Esophagus squamous epithelium (tissue), 5 donors: ENCODE measurements around the gene RNU11. TPM values are rescaled to one million over a fixed set of nuclear protein-coding genes. Genes with fewer than 3 reads are reported as not detected.

Experiments used
- DNase-seq: peaks from one replicate; lab custom pipeline; 2025; lab: John Stamatoyannopoulos, UW
- H3K27ac ChIP-seq, 4 donors: fragments of 200-600 bp; sonication (generic); one replicate each; pipeline ENCODE4 v1.5.1; 2016 to 2019; ENCODE audit warnings: mild to moderate bottlenecking in 1 of 4
- H3K27me3 ChIP-seq, 4 donors: fragments of 200-600 bp; sonication (generic); 1 replicate in 3 of 4; 2 replicates in 1 of 4; pipeline versions ENCODE4 v1.5.1 to v1.6.0; 2017 to 2021; ENCODE audit warnings: antibody characterized with exemption in 1 of 4
- H3K36me3 ChIP-seq, 3 donors: fragments of 200-600 bp; sonication (generic); one replicate each; pipeline ENCODE4 v1.5.1; 2016 to 2019
- H3K4me1 ChIP-seq, 3 donors: fragments of 200-600 bp; sonication (generic); one replicate each; pipeline ENCODE4 v1.5.1; 2017 to 2019
- H3K4me3 ChIP-seq, 4 donors: fragments of 200-600 bp; sonication (generic); 1 replicate in 3 of 4; 2 replicates in 1 of 4; pipeline ENCODE4 v1.5.1; 2016 to 2019; ENCODE audit warnings: mild to moderate bottlenecking in 2 of 4, moderate library complexity in 1 of 4
- H3K9me3 ChIP-seq, 3 donors: fragments of 200-600 bp; sonication (generic); one replicate each; pipeline ENCODE4 v1.5.1; 2016 to 2019
- CTCF ChIP-seq, 6 experiments: fragments of 450-650 bp in 4 of 6; fragments of 200-600 bp in 2 of 6; sonication (generic) in 2 of 6; IDR thresholded peaks; one replicate each; pipeline ENCODE4 v1.5.1; 2016 to 2019; ENCODE audit warnings: antibody characterized with exemption in 6 of 6, mild to moderate bottlenecking in 4 of 6, moderate library complexity in 4 of 6
- POLR2A ChIP-seq, 4 donors: fragments of 450-650 bp; IDR thresholded peaks; one replicate each; pipeline ENCODE4 v1.6.1; 2017; ENCODE audit warnings: antibody characterized with exemption in 4 of 4, mild to moderate bottlenecking in 4 of 4, moderate library complexity in 3 of 4
- WGBS, 2 donors: methylation state at CpG; one replicate each; pipeline ENCODE4 v1.1.5; 2018; 5-methylcytosine and 5-hydroxymethylcytosine counted together
- intact Hi-C: fragments of 100-400 bp; cut with DNase I; formaldehyde crosslinking; loops from one replicate; pipeline ENCODE4 v1.15.0; 2022
- total RNA-seq, 4 donors: library from RNA; depleted of rRNA; stranded (reverse); fragments of >200 nt; gene quantifications; one replicate each; pipeline ENCODE4 v1.1.0, GENCODE V29; 2016
- donor health status: DM: yes; HTN: yes; CAD: no.

The RNU11 gene
- total RNA-seq, 4 donors from 2014 or later = not detected

GRCh38 chr1:28604962-28605361, 43.4 kb upstream of the RNU11 start:
- no peak for DNase-seq
- Histone ChIP-seq H3K4me1 (peaks cover 0 to 15% (median 5%) of the 10 kb centered on the region in 3 donors), H3K36me3 (peaks cover 16 to 87% (median 22%) of the 10 kb centered on the region in 3 donors), H3K9me3 (no peaks in the 10 kb centered on the region), H3K27ac (no peak overlapping the region), H3K27me3 (no peaks in the 10 kb centered on the region), H3K4me3 (no peak overlapping the region)
- 85 to 91% methylated on average over 4 to 6 of the region's 6 CpGs for WGBS, 2 donors
- intact Hi-C loops = loop anchor here (5.0 to 10.0 kb wide), 2 partner anchors 83 to 200 kb away; no protein-coding TSS in a partner anchor
- TF ChIP-seq CTCF (IDR thresholded peaks at IDR 0.05) (no peak), POLR2A (IDR thresholded peaks at IDR 0.05) (no peak)

DNA sequence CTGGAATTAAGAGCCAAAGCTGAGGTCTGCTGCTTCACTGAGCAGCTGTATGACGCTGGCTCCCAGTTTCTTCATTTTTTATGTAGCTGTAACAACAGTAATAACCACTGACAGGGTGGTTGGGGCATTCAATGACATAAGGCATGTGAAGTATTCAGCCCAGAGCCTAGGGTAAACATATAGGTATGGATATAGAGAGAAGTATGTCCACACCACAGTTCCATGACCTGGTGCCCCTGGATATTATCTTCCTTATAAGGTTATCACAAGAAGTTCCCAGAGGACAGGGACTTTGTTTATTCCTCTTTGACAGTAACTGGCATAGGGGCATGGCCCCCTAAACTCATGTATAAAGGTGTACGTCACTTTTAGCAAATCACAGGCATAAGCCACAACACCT, 41.6 kb upstream of the RNU11 start:
- Histone ChIP-seq H3K27me3 (no peaks in the 10 kb centered on the region), H3K4me3 (no peak overlapping the region), H3K27ac (no peak overlapping the region), H3K36me3 (peaks cover 16 to 95% (median 32%) of the 10 kb centered on the region in 3 donors), H3K4me1 (peaks cover 0 to 9% (median 3%) of the 10 kb centered on the region in 3 donors), H3K9me3 (no peaks in the 10 kb centered on the region)
- DNase-seq = no peak
- WGBS, 2 donors = 83 to 93% methylated on average over 2 of the region's 2 CpGs
- no peak for TF ChIP-seq POLR2A (IDR thresholded peaks at IDR 0.05)
- no peak for TF ChIP-seq CTCF (IDR thresholded peaks at IDR 0.05)
- intact Hi-C loops = loop anchor here (10.0 kb wide), 1 partner anchor 202 kb away; no protein-coding TSS in a partner anchor

DNA sequence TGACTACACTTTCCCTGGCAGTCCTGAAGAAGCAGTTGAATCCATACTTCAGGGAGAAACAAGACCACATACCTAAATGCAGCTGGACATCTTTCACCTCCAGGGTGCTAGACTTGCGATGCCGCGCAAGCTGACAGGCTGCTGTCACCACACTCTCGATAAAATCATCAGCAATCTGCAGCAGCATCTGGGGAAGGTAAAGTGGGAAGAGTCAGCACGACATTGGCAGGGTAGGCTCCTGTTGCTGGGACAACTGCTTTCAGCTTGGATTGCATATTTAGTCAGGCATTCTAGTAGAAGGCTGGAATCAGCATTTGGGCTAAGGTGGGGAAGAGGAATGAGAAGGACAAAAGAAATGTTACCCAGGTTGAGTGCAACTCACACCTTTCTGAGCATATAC, 35.2 kb upstream of the RNU11 start:
- no peaks in the 10 kb centered on the region for H3K27me3 ChIP-seq
- H3K36me3 ChIP-seq = peaks cover 7 to 100% (median 32%) of the 10 kb centered on the region in 3 donors
- DNase-seq = no peak
- H3K27ac ChIP-seq = no peak overlapping the region
- H3K4me3 ChIP-seq = no peak overlapping the region
- intact Hi-C loops = no loop called here
- H3K4me1 ChIP-seq = no peaks in the 10 kb centered on the region
- no peaks in the 10 kb centered on the region for H3K9me3 ChIP-seq
- 85 to 90% methylated on average over 5 of the region's 5 CpGs for WGBS, 2 donors
- no peak for TF ChIP-seq POLR2A (IDR thresholded peaks at IDR 0.05)
- TF ChIP-seq CTCF (IDR thresholded peaks at IDR 0.05) = no peak

- no peak overlapping the region for H3K4me3 ChIP-seq
- H3K27ac ChIP-seq = no peak overlapping the region
- no peak for DNase-seq
- H3K9me3 ChIP-seq = no peaks in the 10 kb centered on the region
- intact Hi-C loops = no loop called here
- 89 to 93% methylated on average over 1 of the region's 1 CpG for WGBS, 2 donors
- no peaks in the 10 kb centered on the region for H3K27me3 ChIP-seq
- H3K4me1 ChIP-seq = no peaks in the 10 kb centered on the region
- H3K36me3 ChIP-seq = no peaks in the 10 kb centered on the region
- TF ChIP-seq CTCF (IDR thresholded peaks at IDR 0.05) (no peak), POLR2A (IDR thresholded peaks at IDR 0.05) (no peak)
Observed at GRCh38 chr1:28631713-28632112, 16.7 kb upstream of the RNU11 start.

- Histone ChIP-seq H3K4me1 (no peaks in the 10 kb centered on the region), H3K4me3 (no peak overlapping the region), H3K27me3 (no peaks in the 10 kb centered on the region), H3K9me3 (no peaks in the 10 kb centered on the region), H3K36me3 (no peaks in the 10 kb centered on the region), H3K27ac (no peak overlapping the region)
- TF ChIP-seq CTCF (IDR thresholded peaks at IDR 0.05) = no peak
- no peak for TF ChIP-seq POLR2A (IDR thresholded peaks at IDR 0.05)
- DNase-seq = no peak
- WGBS, 2 donors = 92% methylated on average over 4 of the region's 4 CpGs
- intact Hi-C loops = no loop called here
Observed at GRCh38 chr1:28632560-28632959, 15.8 kb upstream of the RNU11 start.
